HG03432 (cell line): ENCODE data around the gene EIF5B.
"Not testable (repeated sequence)": the region's sequence is repeated elsewhere in the genome, so short reads cannot be mapped to it uniquely, and the experiment has no call there.

Experiments used
- ATAC-seq: cut with Tn5 transposase; IDR thresholded peaks from one replicate; pipeline ENCODE4 v1.9.1; 2021; ENCODE audit warnings: mild to moderate bottlenecking, moderate library complexity; ENCODE audit not compliant: unreplicated experiment

The EIF5B gene

DNA sequence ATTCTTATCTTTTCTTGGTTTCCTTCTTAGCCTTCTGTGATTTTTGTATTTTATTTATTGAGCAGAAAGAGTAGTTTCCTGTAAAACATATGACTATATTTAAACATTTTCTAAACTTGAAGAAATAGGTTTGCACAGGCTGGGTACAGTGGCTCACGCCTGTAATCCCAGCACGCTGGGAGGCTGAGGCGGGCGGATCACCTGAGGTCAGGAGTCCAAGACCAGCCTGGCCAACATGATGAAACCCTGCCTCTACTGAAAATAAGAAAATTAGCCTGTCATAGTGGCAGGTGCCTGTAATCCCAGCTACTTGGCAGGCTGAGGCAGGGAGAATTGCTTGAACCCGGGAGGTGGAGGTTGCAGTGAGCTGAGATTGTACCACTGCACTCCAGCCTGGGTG is 31.7 kb downstream of the EIF5B start:
- ATAC-seq: not testable (repeated sequence)

DNA sequence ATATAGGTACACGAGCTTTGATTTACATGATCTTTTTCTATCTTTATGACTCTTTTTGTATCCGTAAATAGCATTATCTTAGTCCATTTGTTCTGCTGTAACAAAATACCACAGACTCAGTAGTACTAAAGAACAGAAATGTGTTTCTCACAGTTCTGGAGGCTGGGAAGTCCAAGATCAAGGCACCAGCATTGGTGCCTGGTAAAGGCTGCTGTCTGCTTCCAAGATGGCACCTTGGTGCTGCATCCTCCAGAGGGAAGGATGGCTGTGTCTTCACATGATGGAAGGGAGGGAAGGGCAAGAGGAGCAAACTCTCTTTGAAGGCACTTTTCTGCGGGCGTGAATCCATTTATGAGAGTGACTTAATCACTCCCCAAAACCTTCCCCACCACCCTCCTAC is 36.0 kb downstream of the EIF5B start:
- ATAC-seq: no peak

DNA sequence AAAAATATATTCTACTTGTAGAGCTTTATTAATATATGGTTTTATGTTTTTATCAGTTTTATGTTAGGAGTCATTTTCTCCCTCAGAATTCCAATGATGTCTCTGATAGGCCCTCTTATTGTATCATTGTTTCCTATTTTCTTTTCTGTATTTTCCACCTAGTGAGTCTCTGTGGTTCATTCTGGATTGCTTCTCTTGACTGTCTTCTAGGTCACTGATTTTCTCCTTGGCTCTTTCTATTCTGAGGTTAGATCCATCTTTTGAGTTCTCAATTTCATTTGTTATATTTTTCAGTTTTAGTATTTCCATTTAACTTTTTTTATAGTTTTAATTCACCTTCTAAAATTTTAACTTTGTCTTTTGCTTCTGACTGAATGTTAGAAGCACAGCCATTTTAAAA is 37.6 kb downstream of the EIF5B start:
- ATAC-seq: no peak

- no peak for ATAC-seq
Measured at GRCh38 chr2:99376254-99376864, 39.2 kb downstream of the EIF5B start.

- peak; percentile 45 for ATAC-seq
Measured at GRCh38 chr2:99377879-99378278, 40.7 kb downstream of the EIF5B start.

GRCh38 chr2:99380376-99381010 is 43.3 kb downstream of the EIF5B start:
- ATAC-seq: peak; percentile 71

DNA sequence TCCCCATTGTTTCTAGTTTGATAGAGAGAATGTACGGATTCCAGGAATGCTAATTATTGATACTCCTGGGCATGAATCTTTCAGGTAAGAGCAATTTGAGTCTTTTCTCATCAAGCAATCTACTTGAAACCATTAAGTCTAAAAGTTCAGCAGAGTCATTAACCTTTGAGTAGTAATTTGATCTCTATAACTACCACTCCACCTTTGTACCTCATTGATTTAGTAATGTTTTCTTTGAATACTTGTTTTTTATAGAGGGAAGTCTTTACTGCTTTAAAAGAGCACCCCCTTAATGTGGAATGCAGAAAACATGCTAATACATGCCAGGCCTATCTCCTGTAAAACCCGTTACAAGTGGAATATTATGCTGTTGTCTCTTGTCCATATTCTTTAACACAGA is 45.0 kb downstream of the EIF5B start:
- no peak for ATAC-seq

- ATAC-seq: no peak
Measured at GRCh38 chr2:99386011-99386410, 48.8 kb downstream of the EIF5B start.

- no peak for ATAC-seq
Measured at GRCh38 chr2:99388892-99389291, 51.7 kb downstream of the EIF5B start.

DNA sequence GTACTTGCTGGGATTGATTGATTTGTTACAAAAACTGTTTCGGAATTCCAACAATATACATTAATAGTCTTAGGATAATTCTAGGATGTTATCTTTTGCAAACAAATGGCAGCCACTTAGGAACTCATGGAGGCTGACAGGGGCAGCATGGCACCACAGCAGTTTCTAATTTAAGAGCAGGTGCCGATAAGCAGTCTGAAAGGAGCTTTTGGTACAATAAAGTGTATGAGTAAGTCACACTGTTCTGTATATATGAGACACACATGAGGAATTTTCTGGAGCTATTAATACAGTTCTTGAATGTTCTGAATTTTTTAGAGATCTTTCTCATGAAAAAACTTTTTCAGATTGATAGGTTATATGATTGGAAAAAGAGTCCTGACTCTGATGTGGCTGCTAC is 52.2 kb downstream of the EIF5B start:
- ATAC-seq: no peak

GRCh38 chr2:99389946-99390345 is 52.8 kb downstream of the EIF5B start:
- ATAC-seq: no peak

GRCh38 chr2:99395589-99396130 is 58.5 kb downstream of the EIF5B start:
- no peak for ATAC-seq

GRCh38 chr2:99397266-99397920 is 60.2 kb downstream of the EIF5B start:
- ATAC-seq: no peak

- ATAC-seq: no peak
Measured at GRCh38 chr2:99398303-99398702, 61.1 kb downstream of the EIF5B start.

GRCh38 chr2:99399063-99399462 is 61.9 kb downstream of the EIF5B start:
- no peak for ATAC-seq

- no peak for ATAC-seq
Measured at GRCh38 chr2:99399795-99400194, 62.6 kb downstream of the EIF5B start.

DNA sequence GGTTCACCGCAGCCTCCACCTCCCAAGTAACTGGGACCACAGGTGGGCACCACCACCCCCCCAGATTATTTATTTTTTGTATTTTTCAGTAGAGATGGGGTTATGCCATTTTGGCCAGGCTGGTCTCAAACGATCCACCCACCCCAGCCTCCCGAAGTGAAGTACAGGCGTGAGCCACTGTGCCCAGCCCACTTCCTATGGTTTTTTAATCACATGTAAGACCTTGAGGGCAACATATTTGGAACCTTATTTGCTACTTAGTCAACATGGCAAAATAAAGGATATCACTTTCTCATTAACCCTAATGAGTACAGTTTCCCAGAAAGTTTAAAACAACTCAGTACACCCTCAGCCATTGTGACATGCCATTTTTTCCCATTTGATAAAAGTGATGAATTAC is 64.7 kb downstream of the EIF5B start:
- no peak for ATAC-seq

DNA sequence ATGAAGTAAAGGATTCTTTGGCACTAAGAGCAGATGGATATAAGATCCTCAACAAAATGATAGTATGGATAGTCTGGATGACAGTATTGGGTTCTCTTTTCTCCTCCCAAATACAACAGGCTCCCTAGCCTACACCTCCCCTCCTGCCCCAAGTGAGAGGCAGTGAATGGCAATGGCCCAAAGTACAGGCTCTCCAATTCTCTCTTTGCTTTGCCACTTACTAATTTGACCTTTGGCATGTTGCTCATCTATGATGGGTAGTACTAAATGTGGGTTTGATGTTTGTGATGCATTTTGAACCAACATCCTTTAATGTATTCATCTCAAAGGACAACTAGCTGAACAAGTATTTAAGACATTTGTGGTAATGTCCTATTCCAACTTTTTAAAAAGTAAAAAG is 65.9 kb downstream of the EIF5B start:
- ATAC-seq: no peak

DNA sequence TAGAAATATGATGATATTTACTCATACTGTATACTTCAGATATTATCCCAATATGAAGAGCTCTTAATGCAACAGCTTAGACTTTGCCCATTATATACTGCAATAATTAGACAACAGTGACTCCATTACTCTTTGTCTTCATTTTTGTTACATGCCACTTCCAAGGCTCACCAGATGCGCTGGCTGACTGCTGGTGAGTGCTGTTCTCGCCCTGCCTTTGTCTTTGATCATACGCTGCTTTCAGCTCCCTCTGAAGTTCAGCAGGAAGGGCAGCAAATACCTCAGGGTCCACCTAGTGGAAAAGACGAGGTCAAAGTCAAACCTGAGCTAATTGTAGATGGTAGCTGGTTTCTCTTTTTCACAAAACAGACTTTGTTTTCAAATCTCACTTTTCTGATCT is 66.3 kb downstream of the EIF5B start:
- ATAC-seq: no peak

GRCh38 chr2:99404039-99404796 is 67.0 kb downstream of the EIF5B start:
- ATAC-seq: no peak
